Esophagus mucosa (tissue), 1 donor: ENCODE measurements around the gene COPG1. TPM values are rescaled to one million over a fixed set of nuclear protein-coding genes. Genes with fewer than 3 reads are reported as not detected.
"Not testable (repeated sequence)": the region's sequence is repeated elsewhere in the genome, so short reads cannot be mapped to it uniquely, and the experiment has no call there.

Experiments
- ATAC-seq: fragments of 200-7000 bp; cut with Tn5 transposase; one replicate; pipeline ENCODE4 v1.9.1; 2020
- total RNA-seq: library from RNA; stranded (reverse); gene quantifications from one replicate; pipeline ENCODE4 v1.2.4, GENCODE V29; 2023
- donor health status: DM: yes; HTN: yes; CAD: no.

Gene COPG1
- 87.8 TPM for total RNA-seq

GRCh38 chr3:129249284-129250065 lies at the start of gene COPG1:
Gene COPG1 (plus strand): TSS chr3:129249606. CDS start chr3:129249710, 104 bp downstream.
- ATAC-seq = peak; percentile 92

- ATAC-seq = no peak
Measured at GRCh38 chr3:129204473-129204872, 44.9 kb upstream of the COPG1 start.

GRCh38 chr3:129205109-129205832 lies 44.1 kb upstream of the COPG1 start:
- no peak for ATAC-seq

GRCh38 chr3:129207479-129207878 lies 41.9 kb upstream of the COPG1 start:
- no peak for ATAC-seq

- ATAC-seq = no peak
Measured at GRCh38 chr3:129211345-129211744, 38.1 kb upstream of the COPG1 start.

- ATAC-seq = peak; percentile 100
Measured at GRCh38 chr3:129211772-129212171, 37.6 kb upstream of the COPG1 start.

- no peak for ATAC-seq
Measured at GRCh38 chr3:129213238-129213637, 36.2 kb upstream of the COPG1 start.

GRCh38 chr3:129218742-129219141 lies 30.7 kb upstream of the COPG1 start:
- ATAC-seq = no peak

- ATAC-seq = not testable (repeated sequence)
Measured at GRCh38 chr3:129224387-129224786, 25.0 kb upstream of the COPG1 start.

GRCh38 chr3:129224984-129225393 lies 24.4 kb upstream of the COPG1 start:
- ATAC-seq = peak; percentile 62

- ATAC-seq = peak; percentile 89
Measured at GRCh38 chr3:129226374-129226773, 23.0 kb upstream of the COPG1 start.

GRCh38 chr3:129228891-129229585 lies 20.4 kb upstream of the COPG1 start:
- peak; percentile 63 for ATAC-seq

GRCh38 chr3:129230311-129231019 lies 18.9 kb upstream of the COPG1 start:
- peak; percentile 82 for ATAC-seq

- no peak for ATAC-seq
Measured at GRCh38 chr3:129231331-129232119, 17.9 kb upstream of the COPG1 start.

- peak; percentile 29 for ATAC-seq
Measured at GRCh38 chr3:129233538-129233937, 15.9 kb upstream of the COPG1 start.

- ATAC-seq = no peak
Measured at GRCh38 chr3:129234441-129234840, 15.0 kb upstream of the COPG1 start.

- ATAC-seq = no peak
Measured at GRCh38 chr3:129235344-129235917, 14.0 kb upstream of the COPG1 start.

GRCh38 chr3:129238945-129239705 lies 10.3 kb upstream of the COPG1 start:
- ATAC-seq = peak; percentile 86

- no peak for ATAC-seq
Measured at GRCh38 chr3:129239991-129240390, 9.4 kb upstream of the COPG1 start.

- ATAC-seq = peak; percentile 73
Measured at GRCh38 chr3:129240436-129240835, 9.0 kb upstream of the COPG1 start.

- no peak for ATAC-seq
Measured at GRCh38 chr3:129245141-129245540, 4.3 kb upstream of the COPG1 start.
